Suprapubic skin (tissue), 4 donors: ENCODE measurements around the gene TCF7L2. TPM values are rescaled to one million over a fixed set of nuclear protein-coding genes. Genes with fewer than 3 reads are reported as not detected.

Experiments
- DNase-seq, 2 donors: peaks; one replicate each; pipeline ENCODE4 v3.0.0-alpha.2; 2019; ENCODE audit warnings: low spot score in 2 of 2
- H3K27ac ChIP-seq: fragments of 200-600 bp; sonication (generic); one replicate; pipeline ENCODE4 v1.5.1; 2019
- H3K27me3 ChIP-seq: fragments of 200-600 bp; sonication (generic); one replicate; pipeline ENCODE4 v1.5.1; 2019
- H3K36me3 ChIP-seq: fragments of 200-600 bp; sonication (generic); one replicate; pipeline ENCODE4 v1.5.1; 2019
- H3K4me1 ChIP-seq: fragments of 200-600 bp; sonication (generic); one replicate; pipeline ENCODE4 v1.5.1; 2019
- H3K4me3 ChIP-seq: fragments of 200-600 bp; sonication (generic); one replicate; pipeline ENCODE4 v1.5.1; 2019; ENCODE audit warnings: mild to moderate bottlenecking
- H3K9me3 ChIP-seq: fragments of 200-600 bp; sonication (generic); one replicate; pipeline ENCODE4 v1.5.1; 2019
- CTCF ChIP-seq, 2 donors: fragments of 200-600 bp in 1 of 2; fragments of 450-650 bp in 1 of 2; sonication (generic) in 1 of 2; IDR thresholded peaks; one replicate each; pipeline ENCODE4 v1.5.1; 2016 to 2019; ENCODE audit warnings: antibody characterized with exemption in 2 of 2, mild to moderate bottlenecking in 1 of 2, moderate library complexity in 1 of 2
- EP300 ChIP-seq: sonication (generic); formaldehyde crosslinking; IDR thresholded peaks from one replicate; pipeline ENCODE4 v1.6.1; 2017; ENCODE audit warnings: antibody characterized with exemption
- POLR2A ChIP-seq, 2 donors: fragments of 450-650 bp; IDR thresholded peaks; one replicate each; pipeline ENCODE4 v1.6.1; 2017; ENCODE audit warnings: antibody characterized with exemption in 2 of 2, mild to moderate bottlenecking in 2 of 2, moderate library complexity in 2 of 2
- POLR2AphosphoS5 ChIP-seq, 3 donors: sonication (generic); formaldehyde crosslinking; IDR thresholded peaks; one replicate each; pipeline ENCODE4 v1.6.1; 2017; ENCODE audit warnings: antibody characterized with exemption in 3 of 3
- WGBS: methylation state at CpG from one replicate; pipeline ENCODE4 v1.1.5; 2018; 5-methylcytosine and 5-hydroxymethylcytosine counted together
- total RNA-seq, 4 donors: library from RNA; depleted of rRNA; stranded (reverse); fragments of >200 nt; gene quantifications; one replicate each; pipeline ENCODE4 v1.1.0, GENCODE V29; 2016

The TCF7L2 gene
- total RNA-seq, 4 donors from 2014 or later = 9.9 to 23.3 (median 15.2) TPM

- WGBS = 60% methylated on average over 11 of the region's 11 CpGs
- Histone ChIP-seq H3K27me3 (no peaks in the 10 kb centered on the region), H3K27ac (no peak overlapping the region), H3K9me3 (no peaks in the 10 kb centered on the region), H3K36me3 (no peaks in the 10 kb centered on the region), H3K4me3 (no peak overlapping the region), H3K4me1 (peaks cover 14% of the 10 kb centered on the region)
- TF ChIP-seq POLR2A (IDR thresholded peaks at IDR 0.05) = no peak
- no peak for TF ChIP-seq POLR2AphosphoS5 (IDR thresholded peaks at IDR 0.05)
- TF ChIP-seq EP300 = no peak
- no peak for TF ChIP-seq CTCF (IDR thresholded peaks at IDR 0.05)
- DNase-seq = no peak
Observed at GRCh38 chr10:112915590-112916572, 34.2 kb upstream of the TCF7L2 start.

DNA sequence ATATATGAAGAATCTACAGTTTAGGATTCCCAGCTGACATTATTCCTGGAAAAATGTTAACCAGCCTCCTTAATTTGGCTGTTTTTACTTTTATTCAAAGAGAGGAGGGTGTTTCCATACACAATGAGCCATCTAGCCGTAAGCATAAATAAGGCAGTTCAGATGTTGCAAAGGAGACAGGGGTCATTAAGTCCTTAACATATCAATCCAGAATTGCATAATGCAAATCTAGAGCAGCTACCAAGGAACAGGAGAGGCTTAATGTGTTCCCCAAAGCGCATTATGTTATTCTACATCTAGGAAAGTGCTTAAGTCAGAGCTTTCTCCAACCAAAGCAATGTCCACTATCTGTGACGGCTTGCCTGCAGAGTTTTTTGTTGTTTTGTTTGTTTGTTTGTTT lies 32.4 kb upstream of the TCF7L2 start:
- no peak overlapping the region for H3K27ac ChIP-seq
- no peak for DNase-seq
- TF ChIP-seq POLR2A (IDR thresholded peaks at IDR 0.05) (no peak), EP300 (no peak), POLR2AphosphoS5 (IDR thresholded peaks at IDR 0.05) (no peak), CTCF (IDR thresholded peaks at IDR 0.05) (no peak)
- H3K9me3 ChIP-seq = no peaks in the 10 kb centered on the region
- WGBS = 88% methylated on average over 3 of the region's 3 CpGs
- H3K36me3 ChIP-seq = no peaks in the 10 kb centered on the region
- H3K4me3 ChIP-seq = no peak overlapping the region
- no peaks in the 10 kb centered on the region for H3K27me3 ChIP-seq
- H3K4me1 ChIP-seq = peaks cover 14% of the 10 kb centered on the region

DNA sequence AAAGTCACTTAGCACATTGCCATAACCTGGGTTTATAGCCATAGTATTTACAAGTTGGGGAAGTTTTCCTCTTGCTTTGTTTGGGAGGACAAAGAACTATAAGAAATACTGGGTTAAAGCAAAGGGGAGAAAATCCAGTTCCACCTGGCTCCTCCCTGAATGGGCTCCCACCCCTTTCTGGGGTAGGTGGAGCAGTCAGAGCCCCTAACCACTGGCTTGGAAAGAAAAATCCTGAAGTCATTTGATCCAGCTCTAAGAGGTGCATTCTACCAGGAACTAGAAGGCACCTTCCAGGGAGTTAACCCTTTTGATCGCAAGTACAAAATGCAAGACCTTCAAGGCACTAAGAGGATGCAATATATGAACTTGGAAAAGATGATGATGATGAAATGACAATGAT lies 31.3 kb upstream of the TCF7L2 start:
- Histone ChIP-seq H3K36me3 (no peaks in the 10 kb centered on the region), H3K9me3 (no peaks in the 10 kb centered on the region), H3K27me3 (no peaks in the 10 kb centered on the region), H3K27ac (no peak overlapping the region), H3K4me3 (no peak overlapping the region), H3K4me1 (peaks cover 14% of the 10 kb centered on the region)
- TF ChIP-seq POLR2AphosphoS5 (IDR thresholded peaks at IDR 0.05) (no peak), CTCF (IDR thresholded peaks at IDR 0.05) (no peak), EP300 (no peak), POLR2A (IDR thresholded peaks at IDR 0.05) (no peak)
- 91% methylated on average over 1 of the region's 1 CpG for WGBS
- DNase-seq = no peak

- Histone ChIP-seq H3K4me3 (no peak overlapping the region), H3K9me3 (no peaks in the 10 kb centered on the region), H3K27me3 (no peaks in the 10 kb centered on the region), H3K4me1 (peaks cover 13% of the 10 kb centered on the region), H3K36me3 (no peaks in the 10 kb centered on the region), H3K27ac (no peak overlapping the region)
- 91% methylated on average over 7 of the region's 7 CpGs for WGBS
- TF ChIP-seq POLR2A (IDR thresholded peaks at IDR 0.05) = no peak
- no peak for TF ChIP-seq POLR2AphosphoS5 (IDR thresholded peaks at IDR 0.05)
- TF ChIP-seq CTCF (IDR thresholded peaks at IDR 0.05) = no peak
- TF ChIP-seq EP300 = no peak
- DNase-seq = peak in 1 of 2 donors; percentile 9
Observed at GRCh38 chr10:112919721-112920120, 30.3 kb upstream of the TCF7L2 start.

- WGBS = 85% methylated on average over 5 of the region's 5 CpGs
- H3K4me3 ChIP-seq = no peak overlapping the region
- no peak overlapping the region for H3K27ac ChIP-seq
- no peaks in the 10 kb centered on the region for H3K9me3 ChIP-seq
- no peak for TF ChIP-seq CTCF (IDR thresholded peaks at IDR 0.05)
- TF ChIP-seq EP300 = no peak
- H3K27me3 ChIP-seq = no peaks in the 10 kb centered on the region
- DNase-seq = no peak
- H3K36me3 ChIP-seq = no peaks in the 10 kb centered on the region
- H3K4me1 ChIP-seq = no peaks in the 10 kb centered on the region
Observed at GRCh38 chr10:112926906-112927688, 22.9 kb upstream of the TCF7L2 start.
